ENCODE results near the gene ACOT7. TPM values are rescaled to one million over a fixed set of nuclear protein-coding genes. Genes with fewer than 3 reads are reported as not detected.

Gene ACOT7
- total and polyA plus RNA-seq, 2 experiments from 2014 or later = 167 to 169 TPM

DNA sequence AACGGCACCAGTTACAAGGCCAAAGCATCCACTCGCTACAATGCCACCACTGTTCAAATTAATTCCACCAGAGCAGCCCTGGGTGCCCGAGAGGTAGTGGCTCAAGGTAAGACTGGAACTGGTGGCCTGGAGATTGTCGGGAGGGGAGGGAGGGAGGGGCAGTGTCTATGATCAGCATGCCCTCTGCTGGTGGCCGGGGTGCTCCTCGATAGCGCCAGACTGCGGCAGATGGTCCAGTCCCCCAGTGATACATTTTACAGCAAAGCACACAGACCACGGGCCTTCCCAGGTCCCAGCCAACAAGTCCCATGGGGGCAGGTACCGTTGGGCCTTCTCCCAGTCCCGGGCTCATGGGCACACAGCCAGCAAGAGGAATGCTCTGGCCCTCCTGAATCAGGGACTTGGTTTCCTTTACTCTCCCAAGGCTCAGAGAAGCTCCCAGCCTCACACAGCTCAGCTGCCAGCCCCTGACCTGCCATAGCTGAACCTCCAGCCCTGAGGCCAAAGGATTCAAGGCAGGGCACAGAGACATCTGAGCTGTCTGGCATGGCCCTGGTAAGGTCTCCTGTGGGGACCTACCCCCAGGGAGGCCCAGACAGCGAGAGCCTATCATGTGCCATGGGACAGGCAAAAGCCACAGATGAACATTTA lies 15.3 kb downstream of the ACOT7 start:
- TF ChIP-seq, protein P1, sequence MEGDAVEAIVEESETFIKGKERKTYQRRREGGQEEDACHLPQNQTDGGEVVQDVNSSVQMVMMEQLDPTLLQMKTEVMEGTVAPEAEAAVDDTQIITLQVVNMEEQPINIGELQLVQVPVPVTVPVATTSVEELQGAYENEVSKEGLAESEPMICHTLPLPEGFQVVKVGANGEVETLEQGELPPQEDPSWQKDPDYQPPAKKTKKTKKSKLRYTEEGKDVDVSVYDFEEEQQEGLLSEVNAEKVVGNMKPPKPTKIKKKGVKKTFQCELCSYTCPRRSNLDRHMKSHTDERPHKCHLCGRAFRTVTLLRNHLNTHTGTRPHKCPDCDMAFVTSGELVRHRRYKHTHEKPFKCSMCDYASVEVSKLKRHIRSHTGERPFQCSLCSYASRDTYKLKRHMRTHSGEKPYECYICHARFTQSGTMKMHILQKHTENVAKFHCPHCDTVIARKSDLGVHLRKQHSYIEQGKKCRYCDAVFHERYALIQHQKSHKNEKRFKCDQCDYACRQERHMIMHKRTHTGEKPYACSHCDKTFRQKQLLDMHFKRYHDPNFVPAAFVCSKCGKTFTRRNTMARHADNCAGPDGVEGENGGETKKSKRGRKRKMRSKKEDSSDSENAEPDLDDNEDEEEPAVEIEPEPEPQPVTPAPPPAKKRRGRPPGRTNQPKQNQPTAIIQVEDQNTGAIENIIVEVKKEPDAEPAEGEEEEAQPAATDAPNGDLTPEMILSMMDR (conservative IDR thresholded peaks at IDR 0.05; ENCODE audit: low read depth in 2 of 2) = peak; percentile 24 to 66; a peak in 3 of 4 replicates
- TF ChIP-seq ZNF331 (CRISPR knock-in tag; IDR thresholded peaks at IDR 0.05; ENCODE audit: low read depth) (no peak), ZNF462 (CRISPR knock-in tag; IDR thresholded peaks at IDR 0.05) (no peak), POLR2AphosphoS5 (IDR thresholded peaks at IDR 0.05; ENCODE audit: low read depth) (no peak)
- no peak overlapping the region for H2AFZ ChIP-seq
- DNase-seq (ENCODE audit: low spot score) = peak; percentile 72
- H3K27me3 ChIP-seq (ENCODE audit: insufficient read depth) = no peaks in the 10 kb centered on the region
- Mint-ChIP-seq H3K27ac (no peak overlapping the region; the same call in 1 of the 2 replicates), H3K9me3 (peaks cover 11% of the 10 kb centered on the region; the same call in 2 of the 3 replicates), H3K4me3 (no peak overlapping the region), H3K27me3 (ENCODE audit: insufficient read depth, low read depth, poor library complexity) (peaks cover 8% of the 10 kb centered on the region), H3K4me1 (peaks cover 6% of the 10 kb centered on the region), H3K36me3 (ENCODE audit: low read depth) (peaks cover 12% of the 10 kb centered on the region; the same call in 2 of the 3 replicates)
- no peaks in the 10 kb centered on the region for H3K36me3 ChIP-seq (ENCODE audit: insufficient read depth)
- no peaks in the 10 kb centered on the region for H3K4me1 ChIP-seq (ENCODE audit: insufficient read depth)
- peaks cover 95% of the 10 kb centered on the region for H3K79me2 ChIP-seq (replicated peaks; ENCODE audit: insufficient read depth)
- peaks cover 55% of the 10 kb centered on the region for H4K20me1 ChIP-seq (replicated peaks; ENCODE audit: insufficient read depth)
- no peaks in the 10 kb centered on the region for H3F3A ChIP-seq (replicated peaks; ENCODE audit: low read depth)
- peak; percentile 88 for ATAC-seq
- H3K4me2 ChIP-seq = no peak overlapping the region
- H3K9me2 ChIP-seq (ENCODE audit: insufficient read depth) = no peaks in the 10 kb centered on the region
- no peak overlapping the region for H3K4me3 ChIP-seq
- no peak overlapping the region; the same call in 1 of the 2 replicates for H3K27ac ChIP-seq (ENCODE audit: low read depth)

Data from GM23338 (cell line).